Panc1 (cell line): ENCODE data around the gene CLSTN2. TPM values are rescaled to one million over a fixed set of nuclear protein-coding genes. Genes with fewer than 3 reads are reported as not detected.

Source experiments
- ATAC-seq: fragments of 200-7000 bp; cut with Tn5 transposase; 2 replicates; pipeline ENCODE4 v1.9.1; 2020; ENCODE audit warnings: mild to moderate bottlenecking, moderate library complexity
- BruUV-seq: library from RNA; stranded (reverse); fragments of 400-500 nt; replicated peaks from 2 replicates; lab custom pipeline; 2021; lab: Mats Ljungman, UMichigan
- CTCF ChIA-PET: fragments of 300-600 bp; sonication (Branson Sonifier 250); formaldehyde crosslinking; loops from one replicate; lab custom pipeline; 2022; ENCODE audit warnings: antibody characterized with exemption; lab: Charles Lee
- POLR2A ChIA-PET: fragments of 300-600 bp; sonication (Branson Sonifier 250); formaldehyde crosslinking; loops from one replicate; lab custom pipeline; 2022; ENCODE audit warnings: antibody characterized with exemption; lab: Charles Lee
- DNase-seq: peaks from one replicate; pipeline ENCODE4 v3.0.0-alpha.2; 2010; ENCODE audit warnings: low read depth, low spot score
- H3K27ac ChIP-seq: 2 replicates; pipeline ENCODE4 v1.5.1; 2011; ENCODE audit warnings: mild to moderate bottlenecking, low read length, inconsistent platforms
- H3K27me3 ChIP-seq: fragments of 200-500 bp; sonication (Bioruptor generic); 2 replicates; pipeline ENCODE4 v1.6.0; 2014; ENCODE audit warnings: low read length, inconsistent platforms; ENCODE audit not compliant: control insufficient read depth, insufficient read depth
- H3K36me3 ChIP-seq: fragments of 200-500 bp; sonication (Bioruptor generic); 2 replicates; pipeline ENCODE4 v1.5.1; 2014; ENCODE audit warnings: inconsistent platforms, mild to moderate bottlenecking, low read length, moderate library complexity; ENCODE audit not compliant: control insufficient read depth, insufficient read depth
- H3K4me1 ChIP-seq: 2 replicates; pipeline ENCODE4 v1.5.1; 2011; ENCODE audit warnings: inconsistent platforms, mild to moderate bottlenecking, low read length, moderate library complexity; ENCODE audit not compliant: control insufficient read depth, insufficient read depth
- H3K4me3 ChIP-seq, 2 experiments: 2 replicates each; pipeline ENCODE4 v1.5.1; 2011 to 2012; ENCODE audit warnings: low read depth in 2 of 2, low read length in 2 of 2, mild to moderate bottlenecking in 2 of 2, inconsistent platforms in 1 of 2, moderate library complexity in 1 of 2
- H3K9me3 ChIP-seq: fragments of 200-500 bp; sonication (Bioruptor generic); 2 replicates; pipeline ENCODE4 v1.5.1; 2014; ENCODE audit warnings: low read depth, mild to moderate bottlenecking, inconsistent platforms, low read length, moderate library complexity; ENCODE audit not compliant: control insufficient read depth, insufficient read depth
- POLR2AphosphoS5 ChIP-seq: IDR thresholded peaks from 2 replicates; pipeline ENCODE4 v1.6.1; 2012; ENCODE audit warnings: mild to moderate bottlenecking, low read depth, low read length, moderate library complexity
- SIN3A ChIP-seq: IDR thresholded peaks from 2 replicates; pipeline ENCODE4 v1.6.1; 2012; ENCODE audit warnings: low read depth, mild to moderate bottlenecking, low read length, moderate library complexity, borderline replicate concordance; ENCODE audit not compliant: insufficient read depth
- TCF7L2 ChIP-seq: IDR thresholded peaks from 2 replicates; pipeline ENCODE4 v1.6.1; 2011; ENCODE audit warnings: mild to moderate bottlenecking, low read depth, low read length, inconsistent platforms
- in situ Hi-C: cut with HindIII; loops from 2 replicates; pipeline ENCODE4 v1.10.0; 2016; ENCODE audit warnings: low sequenced_read_pairs, low pct_unique_long_range_greater_than_20kb
- intact Hi-C: fragments of 100-400 bp; cut with micrococcal nuclease; formaldehyde crosslinking; loops from one replicate; pipeline ENCODE4 v1.10.0; 2022; ENCODE audit not compliant: unreplicated experiment
- total RNA-seq: library from RNA; stranded (reverse); gene quantifications from one replicate; pipeline ENCODE4 v1.2.1, GENCODE V29; 2021; ENCODE audit not compliant: unreplicated experiment
- TF ChIP-seq, protein P1 (sequence below): fragments of 450-650 bp; IDR thresholded peaks from 2 replicates; pipeline ENCODE4 v1.5.1; 2017; ENCODE audit warnings: mild to moderate bottlenecking
- TF ChIP-seq, protein P2 (sequence below), 2 experiments: IDR thresholded peaks; 2 replicates each; pipeline ENCODE4 v1.6.1; 2011 to 2012; ENCODE audit warnings: low read depth in 2 of 2, control low read depth in 1 of 2, low read length in 1 of 2, mild to moderate bottlenecking in 1 of 2, moderate library complexity in 1 of 2; ENCODE audit not compliant: insufficient read depth in 1 of 2

CLSTN2 gene
- total RNA-seq, 1 experiment from 2014 or later = 0.03 TPM

DNA sequence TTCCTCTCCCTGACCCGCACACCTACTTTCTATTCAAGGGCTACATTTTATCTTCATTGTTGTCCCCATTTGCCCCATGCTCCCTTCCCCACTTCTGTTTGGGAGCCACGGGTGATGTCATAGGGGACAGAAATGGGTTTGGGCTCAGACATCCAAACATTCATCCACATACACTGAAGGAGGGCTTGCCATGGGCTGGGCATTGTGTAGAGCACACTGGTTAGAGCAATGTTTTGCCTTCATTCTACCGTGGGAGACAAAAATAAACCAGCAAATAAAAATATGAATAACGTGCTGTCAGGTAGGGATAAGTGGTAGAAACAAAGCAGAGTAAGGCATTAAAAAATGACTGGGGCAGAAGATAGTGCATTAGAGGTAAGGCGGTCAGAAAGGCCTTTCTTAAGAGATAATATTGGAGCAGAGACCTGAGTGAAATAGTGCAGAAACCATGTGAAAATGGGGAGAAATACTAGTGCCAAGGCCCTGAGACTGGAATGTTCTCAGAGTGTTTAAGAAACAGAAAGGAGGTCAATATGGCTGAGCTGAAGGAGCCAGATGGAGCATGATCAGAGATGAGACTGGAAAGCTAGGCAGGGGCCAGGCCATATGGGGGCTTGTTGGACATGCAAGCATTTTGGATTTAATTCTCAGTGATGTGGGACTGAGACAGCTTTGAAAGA is 40.9 kb upstream of the CLSTN2 start:
- Histone ChIP-seq H3K27me3 (no peaks in the 10 kb centered on the region), H3K36me3 (no peaks in the 10 kb centered on the region), H3K9me3 (no peaks in the 10 kb centered on the region), H3K4me3 (no peak overlapping the region), H3K4me1 (no peaks in the 10 kb centered on the region), H3K27ac (no peak overlapping the region)
- in situ Hi-C loops = no loop called here
- CTCF ChIA-PET = no interaction called here
- TF ChIP-seq POLR2AphosphoS5 (no peak), SIN3A (no peak), TCF7L2 (no peak)
- TF ChIP-seq, protein P1, sequence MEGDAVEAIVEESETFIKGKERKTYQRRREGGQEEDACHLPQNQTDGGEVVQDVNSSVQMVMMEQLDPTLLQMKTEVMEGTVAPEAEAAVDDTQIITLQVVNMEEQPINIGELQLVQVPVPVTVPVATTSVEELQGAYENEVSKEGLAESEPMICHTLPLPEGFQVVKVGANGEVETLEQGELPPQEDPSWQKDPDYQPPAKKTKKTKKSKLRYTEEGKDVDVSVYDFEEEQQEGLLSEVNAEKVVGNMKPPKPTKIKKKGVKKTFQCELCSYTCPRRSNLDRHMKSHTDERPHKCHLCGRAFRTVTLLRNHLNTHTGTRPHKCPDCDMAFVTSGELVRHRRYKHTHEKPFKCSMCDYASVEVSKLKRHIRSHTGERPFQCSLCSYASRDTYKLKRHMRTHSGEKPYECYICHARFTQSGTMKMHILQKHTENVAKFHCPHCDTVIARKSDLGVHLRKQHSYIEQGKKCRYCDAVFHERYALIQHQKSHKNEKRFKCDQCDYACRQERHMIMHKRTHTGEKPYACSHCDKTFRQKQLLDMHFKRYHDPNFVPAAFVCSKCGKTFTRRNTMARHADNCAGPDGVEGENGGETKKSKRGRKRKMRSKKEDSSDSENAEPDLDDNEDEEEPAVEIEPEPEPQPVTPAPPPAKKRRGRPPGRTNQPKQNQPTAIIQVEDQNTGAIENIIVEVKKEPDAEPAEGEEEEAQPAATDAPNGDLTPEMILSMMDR = no peak
- TF ChIP-seq, protein P2, sequence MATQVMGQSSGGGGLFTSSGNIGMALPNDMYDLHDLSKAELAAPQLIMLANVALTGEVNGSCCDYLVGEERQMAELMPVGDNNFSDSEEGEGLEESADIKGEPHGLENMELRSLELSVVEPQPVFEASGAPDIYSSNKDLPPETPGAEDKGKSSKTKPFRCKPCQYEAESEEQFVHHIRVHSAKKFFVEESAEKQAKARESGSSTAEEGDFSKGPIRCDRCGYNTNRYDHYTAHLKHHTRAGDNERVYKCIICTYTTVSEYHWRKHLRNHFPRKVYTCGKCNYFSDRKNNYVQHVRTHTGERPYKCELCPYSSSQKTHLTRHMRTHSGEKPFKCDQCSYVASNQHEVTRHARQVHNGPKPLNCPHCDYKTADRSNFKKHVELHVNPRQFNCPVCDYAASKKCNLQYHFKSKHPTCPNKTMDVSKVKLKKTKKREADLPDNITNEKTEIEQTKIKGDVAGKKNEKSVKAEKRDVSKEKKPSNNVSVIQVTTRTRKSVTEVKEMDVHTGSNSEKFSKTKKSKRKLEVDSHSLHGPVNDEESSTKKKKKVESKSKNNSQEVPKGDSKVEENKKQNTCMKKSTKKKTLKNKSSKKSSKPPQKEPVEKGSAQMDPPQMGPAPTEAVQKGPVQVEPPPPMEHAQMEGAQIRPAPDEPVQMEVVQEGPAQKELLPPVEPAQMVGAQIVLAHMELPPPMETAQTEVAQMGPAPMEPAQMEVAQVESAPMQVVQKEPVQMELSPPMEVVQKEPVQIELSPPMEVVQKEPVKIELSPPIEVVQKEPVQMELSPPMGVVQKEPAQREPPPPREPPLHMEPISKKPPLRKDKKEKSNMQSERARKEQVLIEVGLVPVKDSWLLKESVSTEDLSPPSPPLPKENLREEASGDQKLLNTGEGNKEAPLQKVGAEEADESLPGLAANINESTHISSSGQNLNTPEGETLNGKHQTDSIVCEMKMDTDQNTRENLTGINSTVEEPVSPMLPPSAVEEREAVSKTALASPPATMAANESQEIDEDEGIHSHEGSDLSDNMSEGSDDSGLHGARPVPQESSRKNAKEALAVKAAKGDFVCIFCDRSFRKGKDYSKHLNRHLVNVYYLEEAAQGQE (IDR thresholded peaks at IDR 0.05; ENCODE audit: insufficient read depth in 1 of 2, low read depth in 2 of 2, low read length in 1 of 2) = no peak
- POLR2A ChIA-PET = no interaction called here
- intact Hi-C loops = no loop called here
- BruUV-seq = no TSS peak
- ATAC-seq (no peak), DNase-seq (no peak)

DNA sequence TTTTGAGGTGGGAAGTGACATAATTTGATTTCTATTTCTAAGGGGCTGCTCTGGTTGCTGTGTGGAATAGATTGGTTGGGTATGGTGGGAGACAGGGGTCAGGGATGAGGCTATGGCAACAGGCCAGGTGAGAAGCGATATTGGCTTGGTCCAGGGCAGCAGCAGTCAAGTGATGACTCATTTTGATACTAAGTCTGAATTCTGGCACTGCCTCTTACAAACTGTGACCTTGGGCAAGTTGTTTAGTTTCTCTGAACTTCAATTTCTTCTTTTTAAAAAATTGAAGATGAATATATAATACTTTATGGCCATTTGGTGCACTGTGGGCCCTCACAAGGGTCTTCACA is 40.4 kb upstream of the CLSTN2 start:
- Histone ChIP-seq H3K9me3 (no peaks in the 10 kb centered on the region), H3K4me3 (no peak overlapping the region), H3K36me3 (no peaks in the 10 kb centered on the region), H3K27me3 (no peaks in the 10 kb centered on the region), H3K27ac (no peak overlapping the region), H3K4me1 (no peaks in the 10 kb centered on the region)
- in situ Hi-C loops = no loop called here
- CTCF ChIA-PET = no interaction called here
- no TSS peak for BruUV-seq
- POLR2A ChIA-PET = no interaction called here
- ATAC-seq (no peak), DNase-seq (no peak)
- no peak for TF ChIP-seq SIN3A
- TF ChIP-seq POLR2AphosphoS5 = no peak
- TF ChIP-seq, protein P1 = no peak
- TF ChIP-seq, protein P2 (IDR thresholded peaks at IDR 0.05; ENCODE audit: insufficient read depth in 1 of 2, low read depth in 2 of 2, low read length in 1 of 2) = no peak
- intact Hi-C loops = no loop called here
